NCI-H1048 (cell line): ENCODE data around the gene TPRG1L.

Experiments
- DNase-seq: peaks from one replicate; lab custom pipeline; 2025; lab: John Stamatoyannopoulos, UW

TPRG1L gene

DNA sequence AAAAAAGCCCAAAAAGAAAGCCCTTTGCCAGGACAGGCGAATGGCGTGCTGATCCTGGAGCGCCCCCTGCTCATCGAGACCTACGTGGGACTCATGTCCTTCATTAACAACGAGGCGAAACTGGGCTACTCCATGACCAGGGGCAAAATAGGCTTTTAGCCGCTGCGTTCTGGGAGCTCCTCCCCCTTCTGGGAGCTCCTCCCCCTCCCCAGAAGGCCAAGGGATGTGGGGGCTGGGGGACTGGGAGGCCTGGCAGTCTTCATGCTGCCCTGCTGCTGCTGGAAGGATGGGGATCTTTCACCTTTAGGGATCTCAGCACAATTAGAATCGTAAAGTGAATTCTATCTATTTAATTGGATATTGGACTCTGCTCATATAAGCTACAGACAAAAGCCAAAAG, 3.6 kb downstream of the TPRG1L start:
- no peak for DNase-seq

DNA sequence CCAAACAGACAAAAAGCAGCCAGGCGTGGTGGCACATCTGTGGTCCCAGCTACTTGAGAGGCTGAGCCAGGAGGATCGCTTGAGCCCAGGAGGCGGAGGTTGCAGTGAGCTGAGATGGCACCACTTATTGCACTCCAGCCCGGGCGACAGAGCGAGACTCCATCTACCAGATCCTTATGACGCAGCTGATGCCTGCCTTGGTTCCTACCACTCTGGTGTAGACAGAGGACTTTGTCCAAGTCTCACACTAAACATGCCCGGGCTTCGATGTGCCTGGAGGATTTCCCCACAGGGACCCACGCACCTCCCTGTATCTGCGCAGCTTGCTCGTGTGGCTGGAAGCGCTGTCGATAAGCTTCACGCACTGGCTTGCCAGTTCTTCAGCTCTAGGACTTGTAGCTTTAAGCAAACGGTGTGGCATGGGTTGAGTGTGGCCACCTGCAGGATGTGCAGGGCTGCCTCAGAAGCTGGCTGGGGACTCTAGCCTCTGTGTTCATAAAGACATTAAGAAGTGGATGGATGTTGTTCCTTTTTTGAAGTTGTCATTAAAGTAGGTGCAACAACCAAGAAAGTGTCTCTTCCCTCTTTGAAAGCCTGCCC, 4.8 kb downstream of the TPRG1L start:
- no peak for DNase-seq

DNA sequence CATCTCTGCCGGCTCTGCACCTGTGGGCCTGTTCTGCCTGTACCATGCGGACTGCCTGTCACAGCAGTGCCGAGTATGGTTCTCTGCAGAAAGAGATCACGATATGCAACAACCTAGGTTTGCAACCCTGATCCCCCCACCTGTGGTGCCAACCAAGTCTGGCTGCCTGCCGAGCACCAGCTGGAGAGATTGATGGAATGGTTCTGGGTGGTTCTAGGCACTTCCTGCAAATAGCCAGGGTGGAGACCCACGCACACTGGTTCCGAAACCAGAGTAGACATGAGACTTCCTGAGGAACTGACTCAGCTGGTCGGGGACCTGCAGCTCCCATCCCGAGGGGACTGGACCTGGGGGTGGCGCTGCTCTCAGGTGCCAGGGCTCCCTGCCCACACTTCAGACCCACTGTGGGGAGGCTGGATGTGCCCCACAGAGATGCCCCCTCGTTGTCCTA, 5.4 kb downstream of the TPRG1L start:
- DNase-seq, result no peak

DNA sequence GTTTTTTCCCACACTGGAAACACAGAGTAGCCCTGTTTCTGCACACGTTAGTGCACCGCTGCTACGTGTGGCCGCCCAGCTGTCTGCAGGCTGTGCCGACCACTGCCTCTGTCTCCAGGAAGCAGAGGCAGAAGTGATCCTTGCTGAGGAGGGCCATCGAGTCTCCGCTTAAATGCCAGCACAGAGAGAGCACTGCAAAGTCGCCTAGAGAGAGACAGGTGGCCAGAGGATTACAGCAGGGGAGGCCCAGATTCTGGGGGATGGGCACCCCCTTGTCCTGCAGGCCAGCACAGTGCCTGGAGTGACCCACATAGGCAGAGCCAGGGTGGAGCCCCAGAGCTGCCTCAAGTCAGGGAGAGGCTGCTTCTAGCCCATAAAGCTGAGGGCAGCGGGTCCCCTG, 6.1 kb downstream of the TPRG1L start:
- DNase-seq, result no peak

DNA sequence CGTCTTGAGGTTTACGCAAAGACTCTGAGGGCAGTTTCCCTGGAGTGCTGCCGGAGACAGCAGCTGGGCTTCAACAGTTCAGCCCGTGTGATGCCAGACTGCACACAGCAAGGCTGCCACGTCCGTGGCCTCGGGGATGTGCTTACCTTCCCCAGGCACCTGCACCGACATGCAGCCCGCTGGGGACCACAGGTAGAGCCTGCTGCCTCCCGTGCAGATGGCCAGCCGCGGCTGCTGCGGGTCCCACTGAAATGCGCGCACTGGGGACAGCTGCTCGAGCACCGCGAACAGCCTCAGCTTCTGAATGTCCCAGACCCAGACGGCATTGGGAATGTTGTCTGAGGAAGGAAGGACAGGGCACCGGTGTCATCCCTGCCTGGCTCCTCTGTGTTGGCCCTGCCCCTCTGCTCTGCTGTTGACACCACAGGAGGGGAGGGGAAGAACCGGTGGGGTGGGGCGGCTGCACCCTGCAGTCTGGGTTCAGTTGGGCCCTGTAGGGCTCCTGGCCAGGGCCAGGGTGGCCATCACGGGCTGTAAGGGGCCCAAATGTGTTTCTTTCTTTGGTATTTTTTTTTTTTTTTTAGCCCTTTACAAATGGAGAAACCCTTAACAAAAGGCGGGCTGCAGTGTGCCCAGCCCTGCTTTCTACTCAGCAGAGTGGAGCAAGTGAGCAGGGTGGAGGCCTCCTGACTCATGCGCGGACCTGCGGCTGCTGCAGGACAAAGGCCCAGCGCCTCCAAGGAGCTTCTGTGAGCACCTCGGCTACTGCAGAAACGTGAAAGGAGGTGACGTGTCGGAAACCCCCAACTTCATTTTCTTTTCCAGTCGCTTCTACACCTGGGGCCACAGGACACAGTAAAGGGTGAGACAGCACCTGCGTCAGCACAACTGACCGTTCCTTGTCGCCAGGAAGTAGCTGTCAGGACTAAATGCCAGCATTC, 6.8 kb downstream of the TPRG1L start:
- DNase-seq, result no peak

DNA sequence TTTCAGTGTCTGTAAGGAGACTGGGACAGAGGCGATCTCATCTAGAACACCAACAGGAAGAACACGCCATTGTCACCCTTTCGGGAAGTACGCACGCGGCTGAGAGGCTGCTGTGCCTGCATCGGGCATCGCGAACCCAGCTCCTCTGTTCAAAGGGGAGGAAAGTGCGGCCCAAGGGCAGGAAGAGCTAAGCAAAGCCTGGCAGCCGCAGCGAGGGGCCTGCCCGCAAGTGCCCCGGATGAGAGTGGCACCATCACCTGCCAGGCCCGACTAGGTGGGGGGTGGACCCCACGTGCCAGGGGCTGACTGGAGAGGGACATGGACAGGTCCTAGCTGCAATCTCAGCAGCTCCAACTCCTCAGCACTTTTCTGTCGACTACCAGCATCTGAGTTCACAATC, 7.5 kb downstream of the TPRG1L start:
- DNase-seq, result no peak

DNA sequence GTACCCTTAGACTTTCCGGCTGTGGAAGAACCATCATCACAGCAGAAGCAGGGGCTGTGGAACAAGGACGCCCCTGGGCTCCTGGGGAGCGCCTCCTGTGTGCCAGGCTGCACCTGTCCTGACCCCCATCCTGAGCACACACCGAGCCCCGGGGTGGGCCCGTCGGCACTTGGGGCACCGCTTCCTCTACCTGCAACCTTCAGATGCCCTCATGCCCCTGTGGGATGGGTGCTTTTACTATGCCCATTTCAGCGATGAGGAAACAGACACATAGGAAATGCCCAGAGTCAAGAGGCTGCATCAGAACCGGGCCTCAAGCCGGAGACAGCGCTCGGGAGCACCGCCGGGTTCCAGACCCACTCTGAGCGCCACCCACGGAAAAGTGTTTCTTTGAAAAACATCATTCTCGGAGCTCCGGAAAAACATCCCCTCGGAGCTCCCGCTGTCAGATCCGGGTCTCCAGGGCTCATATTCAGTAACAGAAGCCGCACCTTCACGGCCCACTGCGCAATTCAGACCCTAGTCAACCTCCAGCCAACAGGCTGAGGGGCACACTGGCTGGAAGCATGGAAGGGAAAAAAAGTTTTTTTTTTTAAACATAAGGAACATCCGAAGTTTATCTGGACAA, 8.0 kb downstream of the TPRG1L start:
- DNase-seq, result no peak

DNA sequence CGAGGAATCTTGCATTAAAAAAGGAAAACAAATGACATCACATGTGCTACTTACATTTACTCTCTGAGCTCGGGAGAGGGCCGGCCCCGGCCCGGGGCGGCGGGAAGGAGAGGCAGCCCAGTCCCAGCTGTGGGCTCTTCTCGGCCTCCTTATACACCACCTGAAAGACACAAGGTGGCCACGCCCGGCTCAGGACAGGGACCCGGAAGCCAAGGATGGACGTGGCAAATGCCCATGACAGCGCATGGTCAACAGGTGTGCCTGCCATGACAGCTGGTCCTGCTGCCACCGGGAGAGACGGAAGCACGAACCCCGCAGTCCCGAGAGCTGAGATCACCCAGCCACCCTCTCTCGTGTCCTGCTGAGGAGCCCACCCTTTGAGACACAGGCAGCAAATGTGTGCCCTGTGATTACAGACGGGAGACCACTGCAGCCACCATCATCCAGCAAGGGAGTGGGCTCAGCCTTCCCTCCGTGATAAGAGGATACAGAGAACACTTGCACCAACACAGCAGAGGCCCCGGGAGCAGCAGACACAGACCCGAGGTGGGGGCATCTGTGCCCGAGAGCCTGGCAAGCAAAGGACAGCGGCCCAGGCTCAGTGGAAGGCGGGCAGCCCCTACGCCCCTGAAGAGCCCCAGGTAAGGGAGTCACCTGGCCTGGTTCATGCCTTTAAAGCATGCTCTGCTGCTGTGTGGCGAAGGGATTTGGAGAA, 8.7 kb downstream of the TPRG1L start:
- DNase-seq, result no peak

DNA sequence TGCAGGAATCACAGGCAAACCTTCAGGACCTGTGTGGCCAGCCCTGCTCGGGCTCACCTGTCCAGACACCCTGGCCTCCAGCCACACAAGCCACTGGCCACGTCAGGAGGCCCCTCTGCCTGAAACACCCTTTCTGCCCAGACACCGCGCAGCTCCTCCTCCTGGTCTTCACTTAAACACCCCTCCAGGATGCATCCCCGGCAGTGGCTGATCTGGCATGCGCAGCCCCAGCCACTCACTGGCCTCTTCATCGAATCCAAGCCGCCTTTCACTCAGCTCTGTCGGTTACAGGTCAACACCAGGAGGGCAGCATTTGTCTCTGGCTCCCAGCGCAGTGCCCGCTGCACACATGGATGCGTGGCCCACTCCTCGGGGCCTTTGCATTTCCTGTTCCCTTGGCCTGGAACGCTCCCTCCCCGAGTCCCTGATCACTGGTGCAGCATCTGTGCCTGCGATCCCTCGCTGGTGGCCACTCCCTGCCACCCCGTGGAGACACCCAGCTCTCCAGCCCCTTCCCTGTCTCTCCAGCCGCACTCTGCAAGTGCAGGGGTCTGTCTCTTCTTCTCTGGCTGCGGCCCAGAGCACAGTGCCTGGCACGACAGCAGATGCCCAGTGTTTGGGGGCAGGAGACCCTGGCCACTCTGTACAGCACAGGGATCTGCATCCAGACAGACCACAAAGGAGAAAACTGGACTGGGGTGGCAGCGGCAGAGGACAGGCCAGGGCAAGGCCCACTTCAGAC, 9.4 kb downstream of the TPRG1L start:
- no peak for DNase-seq

DNA sequence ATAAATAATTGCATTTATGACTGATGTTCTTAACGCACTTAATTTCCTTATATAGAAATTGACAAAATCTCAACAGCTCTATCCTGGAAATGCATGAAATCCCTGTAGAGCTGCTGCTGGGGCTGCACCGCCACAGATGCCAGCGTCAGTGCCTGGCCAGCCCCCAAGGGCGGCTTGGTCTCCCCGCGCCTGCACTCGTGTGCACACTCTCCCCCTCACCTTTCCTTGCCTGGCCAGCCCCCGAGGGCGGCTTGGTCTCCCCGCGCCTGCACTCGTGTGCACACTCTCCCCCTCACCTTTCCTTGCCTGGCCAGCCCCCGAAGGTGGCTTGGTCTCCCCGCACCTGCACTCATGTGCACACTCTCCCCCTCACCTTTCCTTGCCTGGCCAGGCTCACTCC, 11.3 kb downstream of the TPRG1L start:
- no peak for DNase-seq

DNA sequence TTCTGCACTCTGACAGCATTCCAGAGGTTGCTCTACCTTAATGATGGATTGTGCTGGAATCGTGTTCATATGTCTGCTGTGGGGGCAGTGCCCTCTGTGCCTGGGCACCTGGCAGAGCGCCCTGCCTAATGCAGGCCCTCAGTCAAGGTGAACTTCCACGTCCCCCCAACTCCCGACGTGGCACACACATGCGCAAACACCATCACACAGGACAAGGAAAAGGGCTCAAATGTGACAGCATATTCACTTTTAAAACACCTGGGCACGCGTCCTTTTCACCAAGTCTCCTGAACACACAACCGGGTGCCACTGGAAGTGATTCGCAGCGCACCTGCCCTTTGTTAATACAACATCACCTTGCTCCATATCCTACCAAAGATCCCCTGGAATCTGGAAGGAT, 11.7 kb downstream of the TPRG1L start:
- DNase-seq, result no peak

DNA sequence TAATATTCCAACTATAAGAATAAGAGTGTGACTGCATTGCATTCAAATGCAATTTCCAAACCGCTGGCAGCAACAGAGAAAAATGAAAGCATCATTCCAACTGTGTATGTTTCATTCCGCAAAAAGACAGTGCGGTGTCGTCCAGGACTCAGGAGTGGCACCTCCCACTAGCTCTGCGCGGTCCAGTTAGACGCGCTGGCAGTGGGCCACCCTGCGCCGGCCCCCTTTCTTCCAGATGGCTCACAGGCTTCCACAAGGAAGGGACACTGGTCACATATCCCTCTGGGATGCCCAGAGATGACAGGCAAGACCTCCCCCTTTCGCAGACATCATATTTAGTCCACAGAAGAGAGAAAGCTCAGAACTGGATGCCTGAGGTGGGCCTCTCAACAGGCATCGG, 13.2 kb downstream of the TPRG1L start:
- no peak for DNase-seq

DNA sequence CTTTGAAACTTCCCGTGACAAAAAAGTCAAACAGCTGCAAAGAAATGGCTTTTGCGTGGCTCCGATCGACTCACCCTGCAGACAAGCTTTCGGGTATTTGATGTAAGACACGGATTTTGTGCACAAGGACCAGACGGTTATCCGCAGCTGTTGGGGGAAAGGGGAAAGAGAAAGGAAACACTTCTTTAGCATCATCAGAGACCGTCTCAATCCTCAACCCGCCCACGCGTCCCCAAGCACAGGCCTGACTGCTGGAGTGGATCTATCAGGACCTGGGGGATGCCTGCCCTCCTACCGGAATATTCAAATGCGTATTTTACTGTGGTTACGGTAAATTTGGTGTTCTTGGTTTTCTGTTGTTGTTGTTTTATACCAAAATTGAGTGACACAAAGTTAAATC, 13.9 kb downstream of the TPRG1L start:
- no peak for DNase-seq

DNA sequence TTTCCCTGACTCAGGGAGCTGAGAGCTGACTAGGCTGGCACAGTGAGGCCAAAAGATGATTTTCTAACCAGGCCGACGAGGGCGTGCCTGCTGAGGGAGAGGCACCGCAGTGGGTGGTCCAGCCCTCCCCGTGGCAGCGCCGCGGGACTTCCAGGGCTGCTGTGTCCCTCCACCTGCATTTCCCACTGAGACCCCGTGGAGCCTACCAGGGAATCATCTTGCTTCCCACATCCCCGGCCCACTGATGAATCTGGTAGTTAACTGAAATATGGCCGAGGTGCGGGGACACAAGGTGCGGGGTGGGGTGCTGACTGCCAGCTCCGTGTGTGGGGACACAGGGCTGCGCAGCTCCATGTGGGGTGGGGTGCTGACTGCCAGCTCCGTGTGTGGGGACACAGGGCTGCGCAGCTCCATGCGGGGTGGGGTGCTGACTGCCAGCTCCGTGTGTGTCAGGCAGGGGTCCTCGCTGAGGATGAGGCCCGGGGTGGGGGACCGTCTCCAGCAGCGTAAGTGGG, 14.6 kb downstream of the TPRG1L start:
- no peak for DNase-seq

DNA sequence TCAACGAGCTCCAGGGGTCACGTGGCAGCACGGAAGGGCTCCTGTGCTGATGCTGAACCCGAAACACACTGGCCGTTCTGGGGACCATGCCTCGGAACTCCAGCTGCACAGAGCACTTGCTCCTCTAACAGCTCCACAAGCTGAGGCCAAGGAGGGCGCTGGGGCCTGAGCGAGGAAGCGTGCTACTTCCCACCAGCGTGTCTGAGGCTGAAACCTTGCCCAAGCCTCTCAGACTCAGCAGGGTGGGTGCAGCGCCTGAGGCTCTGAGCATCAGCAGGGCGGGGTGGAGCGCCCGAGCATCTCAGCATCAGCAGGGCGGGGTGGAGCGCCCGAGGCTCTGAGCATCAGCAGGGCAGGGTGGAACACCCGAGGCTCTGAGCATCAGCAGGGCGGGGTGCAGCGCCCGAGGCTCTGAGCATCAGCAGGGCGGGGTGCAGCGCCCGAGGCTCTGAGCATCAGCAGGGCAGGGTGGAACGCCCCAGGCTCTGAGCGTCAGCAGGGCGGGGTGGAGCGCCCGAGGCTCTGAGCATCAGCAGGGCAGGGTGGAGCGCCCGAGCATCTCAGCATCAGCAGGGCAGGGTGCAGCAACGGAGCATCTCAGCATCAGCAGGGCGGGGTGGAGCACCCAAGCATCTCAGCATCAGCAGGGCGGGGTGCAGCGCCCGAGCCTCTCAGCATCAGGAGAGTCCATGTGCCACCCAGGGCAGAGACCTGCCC, 15.5 kb downstream of the TPRG1L start:
- DNase-seq, result no peak

DNA sequence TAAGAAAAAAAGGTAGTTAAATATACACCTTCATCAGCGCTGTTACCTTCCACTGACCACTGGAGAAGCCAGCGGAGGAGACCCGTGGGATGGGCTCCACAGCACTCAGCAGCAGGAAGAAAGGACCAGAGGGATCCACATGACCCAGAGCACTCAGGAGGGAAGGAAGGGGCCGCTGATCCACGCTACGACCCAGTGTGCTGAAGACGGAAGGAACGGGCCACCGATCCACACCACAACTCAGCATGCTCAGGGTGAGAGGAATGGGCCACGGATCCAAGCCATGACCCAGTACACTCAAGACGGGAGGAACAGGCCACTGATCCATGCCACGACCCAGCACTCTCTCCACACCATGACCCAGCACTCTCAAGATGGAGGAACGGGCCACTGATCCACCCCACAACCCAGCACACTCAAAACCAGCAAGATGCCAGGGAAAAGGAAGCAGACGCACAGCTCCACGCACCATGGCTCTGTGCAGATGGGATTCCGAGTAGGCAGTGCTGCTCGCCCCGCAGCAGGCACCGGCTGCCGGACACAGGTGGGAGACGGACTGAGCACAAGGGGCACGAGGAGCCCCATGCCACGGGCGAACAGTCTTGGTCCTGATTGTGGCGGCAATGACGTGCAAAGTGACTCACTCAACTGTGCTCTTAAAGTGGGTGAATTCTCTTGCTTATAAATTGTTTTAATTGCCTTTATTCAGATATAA, 16.4 kb downstream of the TPRG1L start:
- DNase-seq, result no peak

DNA sequence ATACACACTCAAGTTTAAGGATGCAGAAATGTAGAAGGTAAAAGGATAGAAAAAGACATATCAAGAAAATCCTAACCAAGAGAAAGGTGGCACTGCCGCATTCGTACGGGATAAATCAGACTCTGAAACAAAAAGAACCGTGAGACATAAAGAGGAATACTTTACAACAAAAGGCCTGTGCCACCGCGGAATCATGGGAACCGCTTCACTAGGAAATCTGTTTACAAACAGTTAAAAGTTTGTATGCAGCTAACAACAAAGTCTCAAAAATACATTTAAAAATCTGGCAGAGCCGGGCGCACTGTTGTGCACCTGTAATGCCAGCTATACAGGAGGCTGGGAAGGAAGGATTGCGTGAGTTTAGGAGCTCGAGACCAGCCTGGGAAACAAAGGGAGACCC, 17.0 kb downstream of the TPRG1L start:
- no peak for DNase-seq

DNA sequence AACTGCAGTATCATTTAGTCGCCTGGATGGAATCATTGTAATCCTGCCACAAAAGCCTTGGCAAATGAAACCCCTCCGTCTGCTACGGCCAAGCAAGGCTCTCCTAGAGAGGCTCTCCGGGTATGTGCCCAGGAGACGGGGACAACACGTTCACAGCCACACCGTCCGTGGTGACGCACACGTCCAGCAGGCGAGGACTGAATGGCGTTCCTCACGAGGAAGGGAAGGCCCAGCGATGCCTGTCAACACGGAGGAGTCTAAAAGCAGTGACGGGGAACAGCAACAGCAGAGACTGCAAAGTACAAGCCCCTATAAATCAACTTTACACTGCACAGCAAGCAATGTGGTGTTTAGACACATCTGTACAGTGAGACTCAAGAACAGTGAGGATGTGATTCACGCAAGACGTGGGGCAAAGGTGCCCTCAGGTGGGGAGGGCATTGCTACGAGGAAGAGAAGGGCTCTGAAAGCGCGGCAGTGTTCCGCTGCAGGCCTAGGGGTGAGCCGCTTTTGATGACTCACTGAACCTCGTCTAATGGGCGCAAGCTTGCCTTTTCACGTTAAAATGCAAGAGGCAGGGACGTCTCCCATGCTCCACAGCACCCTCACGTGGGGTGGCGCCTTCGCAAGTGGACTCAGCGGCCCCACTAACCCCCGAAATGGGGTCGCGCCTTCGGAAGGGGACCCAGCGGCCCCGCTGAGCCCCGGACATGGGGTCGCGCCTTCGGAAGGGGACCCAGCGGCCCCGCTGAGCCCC, 18.3 kb downstream of the TPRG1L start:
- no peak for DNase-seq

DNA sequence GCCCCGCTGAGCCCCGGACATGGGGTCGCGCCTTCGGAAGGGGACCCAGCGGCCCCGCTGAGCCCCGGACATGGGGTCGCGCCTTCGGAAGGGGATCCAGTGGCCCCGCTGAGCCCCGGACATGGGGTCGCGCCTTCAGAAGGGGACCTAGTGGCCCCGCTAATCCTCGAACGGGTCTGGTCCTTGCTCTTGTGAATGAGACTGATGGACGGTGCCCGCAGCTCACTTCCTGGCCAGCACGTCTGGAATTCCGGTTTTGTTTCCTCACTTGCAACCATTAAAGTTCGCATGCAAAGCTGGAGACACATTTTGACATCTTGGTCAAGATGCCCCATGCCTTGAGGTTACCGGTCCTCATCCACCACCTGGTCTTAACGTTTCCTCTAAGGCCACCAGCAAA, 19.5 kb downstream of the TPRG1L start:
- no peak for DNase-seq
